Hepatic stellate cell (primary cell): Measurements from ENCODE around the gene MAGI2.

ENCODE experiments used
- DNase-seq: peaks from one replicate; pipeline ENCODE4 v3.0.0; 2011; ENCODE audit warnings: low spot score

Gene MAGI2

DNA sequence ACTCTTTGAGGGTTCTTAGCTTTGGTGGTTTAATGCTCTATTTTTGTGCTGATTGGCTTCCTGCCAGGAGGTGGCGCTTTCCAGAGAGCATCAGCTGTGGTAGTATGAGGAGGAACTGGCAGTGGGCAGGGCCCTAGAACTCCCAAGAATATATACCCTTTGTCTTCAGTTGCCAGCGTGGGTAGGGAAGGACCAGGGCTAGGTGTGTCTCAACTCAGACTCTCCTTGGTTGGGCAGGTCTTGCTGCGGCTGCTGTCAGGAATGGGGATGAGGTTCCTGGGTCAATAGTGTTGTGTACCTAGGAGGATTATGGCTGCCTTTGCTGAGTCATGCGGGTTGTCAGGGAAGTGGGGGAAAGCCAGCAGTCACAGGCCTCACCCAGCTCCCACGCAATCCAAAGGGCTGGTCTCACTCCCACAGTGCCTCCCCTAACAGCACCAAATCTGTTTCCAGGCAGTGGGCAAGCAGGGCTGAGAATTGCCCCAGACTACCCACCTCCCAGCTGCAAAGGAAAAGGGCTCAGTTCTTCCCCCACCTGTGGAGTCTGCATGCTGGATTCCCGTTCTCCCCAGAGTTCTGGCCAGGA lies 1463.4 kb downstream of the MAGI2 start:
- no peak for DNase-seq

DNA sequence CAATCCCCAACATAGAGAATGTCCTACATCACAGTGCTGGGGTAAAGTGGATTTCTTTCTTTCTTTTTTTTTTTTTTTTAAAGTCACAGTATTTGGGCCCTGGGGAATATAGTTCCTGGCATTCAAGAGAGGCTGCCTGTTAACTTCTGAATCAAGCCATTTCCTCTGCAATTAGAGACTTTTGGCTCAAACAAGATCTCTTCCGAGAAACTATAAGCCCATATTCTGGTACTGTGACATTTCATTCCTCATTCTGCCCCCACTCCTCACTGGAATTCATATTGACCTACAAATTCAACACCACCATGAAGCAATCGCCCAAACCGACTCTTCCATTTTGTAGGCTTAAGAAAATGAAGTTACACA lies 1467.5 kb downstream of the MAGI2 start:
- no peak for DNase-seq

DNA sequence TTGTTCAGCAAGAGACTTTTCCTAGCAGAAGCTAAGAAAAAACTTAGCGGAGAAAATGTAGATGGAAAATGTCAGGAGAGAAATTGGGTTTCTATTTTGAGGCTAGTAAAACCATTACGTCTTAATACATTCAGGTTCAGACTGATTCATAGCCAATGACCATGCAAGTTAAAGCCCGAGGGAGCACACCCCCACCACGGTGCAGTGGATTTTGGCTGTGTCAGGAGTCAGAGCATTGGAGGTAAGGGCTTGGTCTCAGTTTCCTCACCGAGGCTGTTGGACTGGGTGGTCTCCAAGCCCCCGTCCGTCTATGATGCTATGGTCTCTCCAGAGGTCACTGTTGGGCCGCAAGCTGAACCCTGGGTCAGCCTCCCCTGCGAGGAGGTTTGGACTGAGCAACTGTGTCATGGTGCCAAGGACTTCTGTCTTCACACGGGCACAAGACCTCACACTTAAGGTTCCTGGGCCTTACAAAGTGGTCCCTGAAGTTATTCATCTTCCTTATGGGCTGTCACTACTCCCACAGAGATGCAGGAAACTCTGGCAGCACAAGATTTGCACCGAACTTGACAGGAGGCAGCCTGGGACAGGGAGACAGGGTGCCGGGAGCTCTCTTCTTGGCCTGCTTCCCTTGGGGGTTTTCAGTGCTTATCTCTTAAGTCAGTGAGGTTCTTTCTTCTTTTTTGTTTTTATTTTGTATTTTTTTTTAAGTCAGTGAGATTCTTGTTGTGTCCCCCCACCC lies 1468.1 kb downstream of the MAGI2 start:
- DNase-seq = no peak

DNA sequence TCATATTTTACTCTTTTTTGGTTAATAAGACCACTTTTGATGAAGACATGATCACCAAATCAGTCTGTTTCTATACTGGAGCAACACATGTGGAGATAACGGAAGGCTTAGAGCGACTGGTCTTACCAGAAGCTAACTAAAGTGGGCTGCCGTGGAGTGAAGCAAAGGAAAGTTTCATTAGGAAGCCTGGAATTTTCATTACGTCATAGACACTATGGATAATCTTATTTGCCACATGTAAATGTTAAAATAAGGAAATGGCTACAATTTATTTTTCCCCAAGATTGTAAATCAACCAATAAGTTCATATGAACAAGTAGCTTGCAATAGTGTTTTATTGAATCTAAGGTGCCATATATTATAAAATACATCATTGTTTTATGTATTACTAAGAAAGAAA lies 1469.5 kb downstream of the MAGI2 start:
- no peak for DNase-seq

DNA sequence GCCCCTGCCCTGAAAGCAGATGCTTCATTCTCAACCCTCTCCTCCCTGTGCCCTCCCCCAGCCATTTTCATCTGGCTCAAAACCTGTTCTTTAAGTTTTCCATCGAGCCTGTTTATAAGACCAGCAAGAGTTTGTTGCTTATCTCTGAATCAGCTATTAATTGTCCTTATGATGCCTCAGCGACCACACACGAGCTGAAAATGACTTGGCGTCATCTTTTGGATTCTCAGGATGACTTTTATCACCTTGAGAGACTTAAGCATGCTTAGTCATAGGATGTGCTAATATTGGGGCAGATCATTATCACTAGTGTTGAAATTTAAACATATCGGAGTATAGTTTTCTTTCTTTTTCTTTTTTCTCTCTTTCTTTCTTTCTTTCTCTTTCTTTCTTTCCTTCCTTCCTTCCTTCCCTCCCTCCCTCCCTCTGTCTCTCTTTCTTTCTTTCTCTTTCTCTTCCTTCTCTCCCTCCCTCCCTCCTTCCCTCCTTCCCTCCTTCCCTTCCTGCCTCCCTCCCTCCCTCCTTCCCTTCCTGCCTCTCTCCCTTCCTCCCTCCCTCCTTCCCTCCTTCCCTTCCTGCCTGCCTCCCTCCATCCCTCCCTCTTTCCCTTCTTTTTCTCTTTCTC lies 1470.4 kb downstream of the MAGI2 start:
- DNase-seq = no peak

DNA sequence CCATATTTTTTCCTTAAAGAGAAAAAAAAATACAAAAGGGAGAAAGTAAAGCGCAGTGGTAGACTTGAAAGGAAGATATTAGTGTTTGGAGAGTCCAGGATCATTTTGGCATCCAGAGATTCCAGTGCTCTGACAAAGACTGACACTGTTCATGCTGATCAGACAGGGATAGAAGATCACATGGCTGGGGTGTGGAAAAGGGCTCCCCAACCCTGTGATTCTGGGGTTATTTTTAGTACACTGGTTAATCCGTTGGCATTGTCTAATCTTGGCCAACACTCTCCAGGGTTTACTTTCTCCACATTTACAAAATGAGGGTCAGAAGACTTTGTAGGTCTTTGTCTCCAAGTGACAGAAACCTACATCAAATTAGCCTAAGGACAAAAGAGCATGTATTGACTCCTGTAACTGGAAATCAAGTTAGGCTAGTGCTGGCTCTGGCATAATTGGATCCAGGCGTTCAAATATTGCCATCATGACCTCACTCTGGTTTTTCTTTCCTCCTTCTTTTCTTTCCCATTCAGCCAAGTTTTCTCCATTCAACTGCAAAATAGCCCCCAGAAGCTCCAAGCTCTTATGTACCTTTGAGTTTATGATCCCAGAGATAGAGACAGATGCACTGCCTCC lies 1473.3 kb downstream of the MAGI2 start:
- no peak for DNase-seq

DNA sequence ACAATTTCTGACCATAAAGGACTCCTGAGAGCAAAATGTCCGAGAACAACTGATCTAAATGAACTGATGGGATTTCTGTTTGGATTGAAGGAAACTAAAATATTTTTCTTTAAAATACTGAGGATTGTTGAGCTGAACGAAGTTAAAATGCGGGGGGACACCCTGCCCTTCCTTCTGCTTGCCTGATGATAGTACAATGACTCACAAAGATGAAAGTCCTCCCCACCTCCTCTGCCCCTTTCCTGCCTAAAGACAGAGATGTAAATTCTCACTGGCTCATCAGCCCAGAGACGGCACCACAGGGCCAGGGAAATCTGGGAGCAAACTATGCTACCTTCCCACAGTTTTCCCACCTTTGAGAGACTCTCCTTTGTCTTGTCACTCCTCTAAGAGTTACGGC lies 1474.2 kb downstream of the MAGI2 start:
- DNase-seq = no peak

DNA sequence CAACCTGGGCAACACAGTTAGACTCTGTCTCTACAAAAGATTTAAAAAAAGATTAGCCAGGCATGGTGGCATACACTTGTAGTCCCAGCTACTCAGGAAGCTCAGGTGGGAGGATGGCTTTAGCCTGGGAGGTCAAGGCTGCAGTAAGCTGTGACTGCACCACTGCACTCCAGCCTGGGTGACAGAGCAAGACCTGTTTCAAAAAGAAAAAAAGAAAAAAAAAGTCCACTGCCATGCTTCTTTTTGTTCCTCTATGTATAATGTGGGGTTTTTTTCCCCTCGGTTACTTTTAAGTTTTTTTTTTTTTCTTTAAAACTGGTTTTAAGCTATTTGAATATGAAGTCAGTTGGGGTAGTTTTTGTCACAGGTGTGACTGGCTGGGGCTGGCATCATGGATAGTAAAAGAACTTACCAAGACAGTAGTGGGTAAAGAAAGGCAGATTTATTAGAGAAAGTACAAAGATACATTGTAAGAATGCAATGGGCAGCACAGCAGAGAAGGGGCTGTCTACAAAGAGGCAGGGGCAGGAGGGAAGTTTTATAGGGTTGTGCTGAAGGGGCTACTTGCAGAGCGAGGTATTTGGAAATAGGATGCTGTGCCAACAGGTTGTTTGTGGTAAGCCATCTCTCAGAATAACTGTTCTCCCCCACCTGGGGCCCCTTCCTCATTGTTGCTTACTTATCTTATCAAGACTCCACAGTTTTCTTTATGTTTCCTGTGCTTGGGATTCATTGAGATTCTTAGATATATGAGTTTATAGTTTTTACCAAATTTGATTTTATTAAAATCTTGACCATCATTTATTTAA lies 1477.6 kb downstream of the MAGI2 start:
- DNase-seq = no peak

DNA sequence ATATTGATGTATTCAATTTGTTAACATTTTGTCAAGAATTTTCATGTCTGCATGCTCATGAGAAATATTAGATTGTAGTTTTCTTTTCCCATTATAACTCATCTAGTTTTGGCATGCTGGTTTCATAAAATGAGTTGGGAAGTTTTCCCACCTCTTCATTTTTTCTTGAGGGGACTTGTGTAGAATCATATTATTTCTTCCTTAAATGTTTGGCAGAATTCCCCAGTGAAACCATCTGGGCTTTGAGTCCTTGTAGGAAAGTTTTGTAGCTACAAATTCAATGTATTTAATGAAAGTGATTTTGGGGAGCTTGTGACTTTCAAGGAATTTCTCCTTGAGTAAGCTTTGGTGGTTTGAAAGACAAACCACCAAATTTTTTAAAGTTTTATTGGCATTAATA lies 1481.7 kb downstream of the MAGI2 start:
- no peak for DNase-seq

DNA sequence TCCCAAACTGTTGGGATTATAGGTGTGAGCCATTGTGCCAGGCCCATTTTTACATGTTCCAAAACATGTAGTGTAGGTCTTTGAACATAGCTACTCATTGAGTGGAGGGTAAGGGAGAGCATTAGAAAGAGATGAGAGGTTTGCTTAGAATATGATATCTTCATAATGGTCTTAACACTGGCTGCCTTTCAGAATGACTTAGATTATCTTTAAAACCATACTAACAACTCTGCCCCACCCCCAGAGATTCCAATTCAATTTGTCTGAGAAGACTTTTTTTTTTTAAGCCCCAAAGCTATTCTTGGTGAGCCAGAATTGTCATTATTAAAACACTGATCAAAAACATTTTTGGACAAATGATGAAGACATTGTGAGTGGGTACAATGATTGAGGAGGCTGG lies 1486.0 kb downstream of the MAGI2 start:
- DNase-seq = no peak
